Stimulated activated CD4-positive, alpha-beta T cell treated with anti-CD3 and anti-CD28 coated beads, Interleukin-1b, Interleukin-23, amount 100 ng/mL, for 24 hours (primary cell): ENCODE measurements around the gene ZFP1.

Experiments
- DNase-seq, 4 experiments: peaks; one replicate each; pipeline ENCODE4 v3.0.0-alpha.2; 2020; ENCODE audit warnings: low read depth in 4 of 4, low spot score in 1 of 4

Gene ZFP1

DNA sequence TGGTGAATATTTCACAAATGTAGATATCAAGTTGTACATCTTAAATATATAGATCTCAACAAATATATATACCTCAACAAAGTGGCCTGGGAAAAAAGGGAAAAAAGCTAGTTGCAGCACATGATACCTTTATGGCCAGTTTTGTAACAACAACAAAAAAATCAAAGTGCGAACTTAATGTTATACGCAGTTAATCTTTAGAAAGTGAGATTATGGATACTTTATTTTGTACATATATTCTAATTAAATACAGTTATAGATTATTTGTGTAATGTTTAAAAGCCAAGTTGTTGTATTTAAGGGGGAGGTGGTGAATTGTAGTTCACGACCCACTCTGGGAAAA is 385 bp upstream of the ZFP1 start:
- no peak for DNase-seq

- no peak for DNase-seq
These were observed 3.5 kb downstream of the ZFP1 start for GRCh38 chr16:75151798-75152197.

GRCh38 chr16:75152635-75153034 is 4.3 kb downstream of the ZFP1 start:
- no peak for DNase-seq

- DNase-seq: no peak
These were observed 12.1 kb downstream of the ZFP1 start for GRCh38 chr16:75160386-75160785.

DNA sequence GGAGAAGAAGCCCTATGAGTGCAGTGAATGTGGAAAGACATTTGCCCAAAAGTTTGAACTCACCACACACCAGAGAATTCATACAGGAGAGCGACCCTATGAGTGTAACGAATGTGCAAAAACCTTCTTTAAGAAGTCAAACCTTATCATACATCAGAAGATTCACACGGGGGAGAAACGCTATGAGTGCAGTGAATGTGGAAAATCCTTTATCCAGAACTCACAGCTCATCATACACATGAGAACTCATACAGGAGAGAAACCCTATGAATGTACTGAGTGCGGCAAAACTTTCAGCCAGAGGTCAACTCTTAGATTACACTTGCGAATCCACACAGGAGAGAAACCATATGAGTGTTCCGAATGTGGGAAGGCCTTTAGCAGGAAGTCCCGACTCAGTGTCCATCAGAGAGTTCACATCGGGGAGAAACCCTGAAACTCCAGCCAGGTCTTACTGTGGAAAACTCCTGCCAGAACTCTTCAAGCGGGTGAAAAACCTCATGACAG is 21.6 kb downstream of the ZFP1 start:
- DNase-seq: no peak

GRCh38 chr16:75172578-75172977 is 24.3 kb downstream of the ZFP1 start:
- DNase-seq: no peak

DNA sequence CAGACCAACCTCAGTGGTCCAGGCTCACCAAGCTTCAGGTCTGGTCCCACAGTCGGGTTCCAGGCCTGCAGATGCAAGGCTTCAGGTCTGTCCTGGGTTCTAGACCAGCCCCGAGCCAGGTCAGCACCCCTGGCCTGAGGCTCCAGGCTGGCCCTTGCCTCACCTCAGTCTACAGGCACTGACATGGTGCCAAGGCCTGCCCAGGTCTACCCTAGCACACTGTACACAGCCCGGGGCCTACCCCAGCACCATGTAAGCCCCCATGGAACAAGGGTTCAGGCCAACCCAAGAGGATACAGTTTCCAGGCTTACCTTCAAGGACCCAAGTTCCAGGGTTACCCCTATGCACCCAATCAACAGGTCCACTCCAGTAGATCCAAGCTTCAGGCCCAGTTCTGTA is 26.8 kb downstream of the ZFP1 start:
- no peak for DNase-seq

DNA sequence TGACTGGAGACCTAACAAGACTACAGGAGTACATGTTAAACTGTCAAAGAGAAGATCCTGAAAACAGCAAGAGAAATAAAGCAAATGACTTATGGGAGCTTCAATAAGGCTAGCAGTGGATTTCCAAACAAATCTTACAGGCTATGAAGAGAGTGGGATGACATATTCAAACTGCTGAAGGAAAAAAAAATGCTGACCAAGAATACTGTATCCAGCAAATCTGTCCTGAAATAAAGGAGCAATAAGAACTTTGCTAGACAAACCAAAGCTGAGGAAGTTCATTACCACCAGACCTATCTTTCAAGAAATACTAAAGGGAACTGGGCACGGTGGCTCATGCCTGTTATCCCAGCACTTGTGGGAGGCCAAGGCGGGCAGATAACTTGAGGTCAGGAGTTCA is 28.6 kb downstream of the ZFP1 start:
- DNase-seq: no peak

DNA sequence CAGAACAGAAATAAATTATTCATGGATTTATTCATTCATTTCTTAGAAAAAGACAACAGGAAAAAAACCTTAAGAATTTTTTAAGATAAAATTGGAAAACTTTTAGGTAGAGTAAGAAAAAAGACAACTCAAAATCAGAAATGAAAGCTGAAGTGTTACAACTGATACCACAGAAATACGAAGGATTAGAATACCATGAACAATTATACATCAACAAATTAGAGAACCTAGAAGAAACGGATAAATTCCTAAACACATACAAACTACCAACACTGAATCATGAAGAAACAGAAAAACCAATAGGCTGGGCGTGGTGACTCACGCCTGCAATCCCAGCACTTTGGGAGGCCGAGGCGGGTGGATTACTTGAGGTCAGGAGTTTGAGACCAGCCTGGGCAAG is 30.9 kb downstream of the ZFP1 start:
- DNase-seq: no peak

DNA sequence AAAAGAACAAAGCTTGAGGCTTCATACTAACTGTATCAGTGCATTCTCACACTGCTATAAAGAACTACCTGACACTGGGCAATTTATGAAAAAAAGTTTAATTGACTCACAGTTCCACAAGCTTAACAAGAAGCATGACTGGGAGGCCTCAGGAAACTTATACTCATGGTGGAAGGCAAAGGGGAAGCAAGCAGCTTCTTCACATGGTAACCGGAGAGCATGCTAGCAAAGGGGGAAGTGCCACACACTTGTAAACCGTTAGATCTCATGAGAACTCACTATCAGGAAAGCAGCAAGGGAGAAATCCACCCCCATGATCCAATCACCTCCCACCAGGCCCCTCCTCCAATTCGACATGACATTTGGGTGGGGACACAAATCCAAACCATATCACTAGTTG is 33.3 kb downstream of the ZFP1 start:
- DNase-seq: no peak

- no peak for DNase-seq
These were observed 40.6 kb downstream of the ZFP1 start for GRCh38 chr16:75188832-75189477.

- DNase-seq: no peak
These were observed 41.4 kb downstream of the ZFP1 start for GRCh38 chr16:75189638-75190245.

DNA sequence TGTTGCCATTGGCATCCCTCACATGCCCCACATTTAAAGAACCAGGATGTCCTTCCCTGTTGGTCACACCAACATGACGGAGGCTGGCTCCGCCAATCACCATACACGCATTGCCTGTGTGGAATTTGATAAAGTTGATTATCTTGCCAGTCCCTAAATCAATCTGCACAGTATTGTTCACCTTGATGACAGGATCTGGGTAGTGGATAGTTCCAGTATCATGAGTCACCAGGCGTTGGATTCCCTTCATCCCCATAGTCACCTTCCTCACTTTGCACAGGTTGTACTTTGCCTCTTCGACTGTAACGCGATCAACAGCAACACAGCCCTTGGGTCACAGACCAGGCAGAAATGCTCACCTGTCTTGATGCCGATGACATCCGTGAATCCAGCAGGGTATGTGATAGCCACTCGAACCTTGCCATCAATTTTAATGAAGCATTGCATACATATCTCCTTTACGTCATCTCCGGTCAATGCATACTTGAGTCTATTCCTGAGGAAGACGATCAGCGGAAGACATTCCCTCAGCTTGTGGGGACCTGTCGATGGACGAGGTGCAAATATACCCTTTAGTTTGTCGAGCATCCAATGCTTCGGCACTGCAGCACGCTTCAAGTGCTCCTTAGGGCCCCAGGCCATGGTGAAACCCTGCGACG is 44.4 kb downstream of the ZFP1 start:
- no peak for DNase-seq

DNA sequence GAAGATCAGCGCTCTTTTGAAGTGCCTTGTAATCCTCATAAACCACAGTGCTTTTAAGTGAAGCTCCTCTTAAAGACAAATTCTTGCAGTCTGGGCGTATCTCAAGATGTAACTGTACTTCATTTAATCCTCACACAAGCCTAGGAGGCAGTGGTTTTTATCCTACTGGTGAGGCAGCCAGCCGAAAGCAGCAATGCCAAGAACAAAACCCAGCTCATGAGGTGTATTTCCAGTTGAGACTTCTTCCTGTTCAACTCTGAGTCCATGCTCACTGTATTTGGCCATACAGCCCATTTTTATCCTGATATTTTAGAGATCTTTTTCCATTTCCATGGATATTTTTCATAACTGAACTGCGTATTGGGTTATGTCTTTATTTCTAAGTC is 44.9 kb downstream of the ZFP1 start:
- DNase-seq: no peak

DNA sequence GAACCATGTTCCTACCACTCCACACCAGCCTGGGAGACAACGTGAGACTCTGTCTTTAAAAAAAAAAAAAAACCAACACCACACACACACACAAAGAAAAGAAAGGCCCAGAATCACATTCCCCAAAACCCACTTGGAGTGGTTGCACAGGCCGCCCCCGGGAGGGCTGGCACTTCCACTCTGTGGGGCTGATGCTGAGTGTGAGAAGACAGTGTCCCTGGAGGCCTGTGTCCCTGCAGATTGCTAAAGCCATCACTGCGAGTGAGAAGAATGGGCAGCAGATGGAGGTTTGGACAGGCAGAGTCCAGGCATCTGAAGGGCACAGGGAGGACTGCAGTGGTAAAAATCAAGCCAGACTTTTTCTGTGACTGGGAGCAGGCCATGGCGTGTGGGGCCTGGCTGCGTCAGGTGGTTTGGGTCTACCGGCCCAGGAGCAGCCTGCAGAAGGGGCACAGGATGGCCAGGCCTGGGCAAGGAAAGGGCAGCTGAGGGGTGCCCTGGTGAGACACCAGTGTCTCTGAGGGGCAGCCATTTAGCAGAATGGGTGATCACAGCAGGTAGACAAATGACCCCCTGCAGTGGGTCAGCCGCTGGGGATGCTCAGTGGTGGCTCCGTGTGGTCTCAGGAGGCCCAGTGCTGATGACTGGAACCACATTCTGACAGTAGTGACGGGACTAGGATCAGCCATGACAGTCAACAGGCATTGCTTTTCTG is 45.6 kb downstream of the ZFP1 start:
- DNase-seq: no peak

GRCh38 chr16:75195811-75196790 is 47.8 kb downstream of the ZFP1 start:
- no peak for DNase-seq

GRCh38 chr16:75196836-75197235 is 48.5 kb downstream of the ZFP1 start:
- no peak for DNase-seq

GRCh38 chr16:75197522-75198134 is 49.3 kb downstream of the ZFP1 start:
- DNase-seq: no peak

GRCh38 chr16:75198135-75198600 is 49.8 kb downstream of the ZFP1 start:
- DNase-seq: no peak

- no peak for DNase-seq
These were observed 53.8 kb downstream of the ZFP1 start for GRCh38 chr16:75202069-75202590.
